Gastroesophageal sphincter (tissue), 3 donors: ENCODE data around the gene CCNG2.

Source experiments
- EP300 ChIP-seq: sonication (generic); formaldehyde crosslinking; IDR thresholded peaks from one replicate; pipeline ENCODE4 v1.6.1; 2017; ENCODE audit warnings: antibody characterized with exemption, mild to moderate bottlenecking
- POLR2A ChIP-seq, 2 donors: fragments of 450-650 bp; IDR thresholded peaks; one replicate each; pipeline ENCODE4 v1.6.1; 2017; ENCODE audit warnings: antibody characterized with exemption in 2 of 2, mild to moderate bottlenecking in 2 of 2, moderate library complexity in 1 of 2
- POLR2AphosphoS5 ChIP-seq: sonication (generic); formaldehyde crosslinking; IDR thresholded peaks from one replicate; pipeline ENCODE4 v1.6.1; 2017; ENCODE audit warnings: antibody characterized with exemption
- TF ChIP-seq, protein P1 (sequence below), 4 experiments: fragments of 200-600 bp in 2 of 4; fragments of 450-650 bp in 2 of 4; sonication (generic) in 1 of 4; IDR thresholded peaks; one replicate each; pipeline ENCODE4 v1.5.1; 2017 to 2019; ENCODE audit warnings: antibody characterized with exemption in 4 of 4, mild to moderate bottlenecking in 2 of 4, moderate library complexity in 2 of 4

DNA sequence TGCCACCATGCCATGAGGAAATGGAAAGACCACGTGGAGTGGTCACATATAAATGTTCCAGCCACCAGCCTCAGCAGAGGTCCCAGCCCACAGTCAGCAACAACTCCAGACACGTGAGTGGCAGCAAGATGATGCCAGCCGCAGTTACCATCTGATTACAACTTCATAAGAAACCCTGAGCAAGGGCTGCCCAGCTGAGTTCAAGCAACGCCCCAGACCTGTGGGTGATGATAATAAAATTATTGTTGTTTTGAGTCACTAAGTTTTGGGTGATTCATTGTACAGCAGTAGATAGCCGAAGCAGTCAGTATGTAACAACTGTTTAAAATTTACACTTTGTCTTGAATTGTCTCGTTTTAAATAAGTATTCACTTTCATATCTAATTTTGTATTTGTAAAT lies 5.8 kb upstream of the CCNG2 start:
- TF ChIP-seq, protein P1, sequence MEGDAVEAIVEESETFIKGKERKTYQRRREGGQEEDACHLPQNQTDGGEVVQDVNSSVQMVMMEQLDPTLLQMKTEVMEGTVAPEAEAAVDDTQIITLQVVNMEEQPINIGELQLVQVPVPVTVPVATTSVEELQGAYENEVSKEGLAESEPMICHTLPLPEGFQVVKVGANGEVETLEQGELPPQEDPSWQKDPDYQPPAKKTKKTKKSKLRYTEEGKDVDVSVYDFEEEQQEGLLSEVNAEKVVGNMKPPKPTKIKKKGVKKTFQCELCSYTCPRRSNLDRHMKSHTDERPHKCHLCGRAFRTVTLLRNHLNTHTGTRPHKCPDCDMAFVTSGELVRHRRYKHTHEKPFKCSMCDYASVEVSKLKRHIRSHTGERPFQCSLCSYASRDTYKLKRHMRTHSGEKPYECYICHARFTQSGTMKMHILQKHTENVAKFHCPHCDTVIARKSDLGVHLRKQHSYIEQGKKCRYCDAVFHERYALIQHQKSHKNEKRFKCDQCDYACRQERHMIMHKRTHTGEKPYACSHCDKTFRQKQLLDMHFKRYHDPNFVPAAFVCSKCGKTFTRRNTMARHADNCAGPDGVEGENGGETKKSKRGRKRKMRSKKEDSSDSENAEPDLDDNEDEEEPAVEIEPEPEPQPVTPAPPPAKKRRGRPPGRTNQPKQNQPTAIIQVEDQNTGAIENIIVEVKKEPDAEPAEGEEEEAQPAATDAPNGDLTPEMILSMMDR (IDR thresholded peaks at IDR 0.05) = no peak
- TF ChIP-seq POLR2AphosphoS5 (no peak), POLR2A (IDR thresholded peaks at IDR 0.05) (no peak), EP300 (no peak)
